Activated T-cell treated with anti-CD3 and anti-CD28 coated beads for 24 hours (primary cell): Measurements from ENCODE around the gene MYO1D.
"Not testable (repeated sequence)": the region's sequence is repeated elsewhere in the genome, so short reads cannot be mapped to it uniquely, and the experiment has no call there.

Source experiments
- DNase-seq: peaks from one replicate; pipeline ENCODE4 v3.0.0-alpha.2; 2020; ENCODE audit warnings: low read depth

Gene MYO1D

GRCh38 chr17:32727681-32728080, 149.2 kb downstream of the MYO1D start:
- no peak for DNase-seq

GRCh38 chr17:32725697-32726096, 151.2 kb downstream of the MYO1D start:
- no peak for DNase-seq

GRCh38 chr17:32723310-32723955, 153.5 kb downstream of the MYO1D start:
- DNase-seq, result no peak

DNA sequence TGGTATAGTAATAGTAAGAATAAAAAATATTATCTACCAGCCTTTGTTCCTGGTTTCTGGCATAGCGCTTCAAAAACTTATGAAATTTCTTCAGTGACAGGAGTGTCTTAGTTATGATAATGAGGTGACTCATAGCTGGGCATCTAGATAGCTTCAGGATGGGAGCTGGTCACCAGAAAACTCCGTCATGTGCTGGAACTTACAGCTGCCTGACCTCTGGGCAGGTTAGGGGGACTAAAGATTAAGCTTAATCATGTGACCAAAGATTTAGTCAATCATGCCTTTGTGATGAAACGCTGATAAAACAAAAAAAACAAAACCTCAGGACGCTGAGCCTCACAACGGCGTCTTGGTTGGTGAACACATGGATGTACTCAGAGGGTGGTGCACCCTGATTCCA, 154.2 kb downstream of the MYO1D start:
- no peak for DNase-seq

DNA sequence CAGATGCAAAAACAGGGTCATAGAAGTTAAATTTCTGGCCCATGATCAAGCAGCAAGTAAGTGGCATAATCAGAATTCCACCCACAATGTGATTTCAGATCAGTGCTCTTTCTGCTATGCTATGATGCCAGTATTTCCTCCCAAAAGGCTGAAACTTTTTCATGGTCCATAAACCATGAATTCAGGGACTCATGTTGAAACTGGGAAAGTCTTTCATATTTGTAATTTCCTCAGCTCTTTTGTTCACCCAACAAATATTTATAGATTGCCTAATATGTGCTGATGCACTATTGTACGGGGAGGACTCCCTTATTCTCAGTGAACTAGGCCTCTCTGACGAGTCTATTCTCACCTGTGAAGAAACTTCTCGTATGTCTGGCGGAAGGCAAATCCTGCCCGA, 156.3 kb downstream of the MYO1D start:
- DNase-seq, result no peak

- no peak for DNase-seq
These were observed 157.2 kb downstream of the MYO1D start for GRCh38 chr17:32719689-32720088.

GRCh38 chr17:32714922-32715321, 162.0 kb downstream of the MYO1D start:
- not testable (repeated sequence) for DNase-seq

- not testable (repeated sequence) for DNase-seq
These were observed 162.7 kb downstream of the MYO1D start for GRCh38 chr17:32714206-32714605.

DNA sequence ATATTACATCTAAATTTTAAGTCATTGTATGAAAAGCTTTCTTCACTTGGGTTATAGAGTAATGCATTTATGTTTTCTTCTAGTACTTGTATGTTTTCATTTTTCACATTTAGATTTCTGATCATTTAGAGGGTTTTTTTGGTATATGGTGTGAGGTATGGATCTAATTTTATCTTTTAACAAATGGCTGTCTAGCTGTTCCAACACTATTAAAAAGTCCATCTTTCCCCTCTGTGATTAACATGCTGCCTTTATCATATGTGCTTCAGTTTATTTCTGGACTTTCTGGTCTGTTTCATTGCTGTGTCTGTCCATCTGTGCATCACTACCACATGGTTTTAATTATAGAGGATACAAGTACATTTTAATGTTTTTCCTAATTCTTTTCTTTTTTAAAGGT, 163.8 kb downstream of the MYO1D start:
- DNase-seq, result no peak

DNA sequence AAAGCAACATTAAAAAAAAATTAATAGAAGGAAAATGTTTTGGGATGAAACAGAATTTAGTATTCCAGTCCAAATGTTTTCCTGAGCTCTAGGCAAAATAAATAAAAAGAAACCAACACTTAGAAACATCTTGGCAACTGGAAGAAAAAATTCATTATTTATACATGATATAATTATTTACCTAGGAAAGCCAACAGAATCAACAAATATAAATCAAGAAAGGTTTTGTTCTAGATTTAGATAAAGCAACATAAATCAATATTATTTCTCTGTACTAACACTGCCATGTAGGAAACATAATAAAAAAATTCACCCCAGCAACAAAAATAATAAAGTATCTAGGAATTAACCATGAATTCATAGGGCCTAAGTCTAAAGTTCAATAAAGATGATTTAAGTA, 167.4 kb downstream of the MYO1D start:
- no peak for DNase-seq

DNA sequence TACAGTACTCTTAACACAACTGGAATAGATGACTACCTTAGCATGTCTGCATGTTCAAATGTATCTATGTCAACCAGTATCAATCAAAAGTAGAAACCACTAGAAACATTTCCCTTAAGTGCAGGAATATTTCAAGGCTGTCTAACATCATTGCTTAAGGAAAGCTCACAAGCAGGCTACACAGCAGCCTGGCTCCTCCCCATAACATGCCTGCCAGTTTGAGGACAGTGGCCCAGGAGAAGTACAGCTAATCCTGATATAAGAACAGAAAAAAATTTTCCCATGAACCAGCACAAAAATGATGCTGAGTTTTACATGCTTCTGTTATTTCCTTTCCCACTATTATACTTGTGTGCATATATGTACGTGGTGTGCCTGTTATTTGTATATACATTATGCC, 175.1 kb downstream of the MYO1D start:
- DNase-seq, result no peak

DNA sequence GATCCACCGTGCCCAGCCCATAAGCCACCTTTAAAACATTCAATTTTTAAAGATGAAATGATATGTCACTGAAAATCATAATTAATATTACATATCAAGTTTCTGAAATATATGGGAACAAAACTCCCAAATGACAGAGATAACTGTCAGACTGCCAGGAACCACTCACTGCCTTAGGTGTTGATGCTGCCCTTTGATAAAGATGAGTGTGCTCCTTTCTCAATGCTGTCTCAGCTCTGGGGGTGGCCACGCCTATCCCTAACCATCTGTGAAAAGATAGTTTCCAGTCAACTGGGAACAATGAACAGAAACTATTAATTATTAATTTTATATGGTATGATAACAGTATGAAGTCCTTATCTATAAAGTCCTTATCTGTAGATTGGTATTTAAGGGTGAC, 177.7 kb downstream of the MYO1D start:
- no peak for DNase-seq

GRCh38 chr17:32697728-32698625, 178.9 kb downstream of the MYO1D start:
- DNase-seq, result no peak

- no peak for DNase-seq
These were observed 180.5 kb downstream of the MYO1D start for GRCh38 chr17:32696426-32696825.

DNA sequence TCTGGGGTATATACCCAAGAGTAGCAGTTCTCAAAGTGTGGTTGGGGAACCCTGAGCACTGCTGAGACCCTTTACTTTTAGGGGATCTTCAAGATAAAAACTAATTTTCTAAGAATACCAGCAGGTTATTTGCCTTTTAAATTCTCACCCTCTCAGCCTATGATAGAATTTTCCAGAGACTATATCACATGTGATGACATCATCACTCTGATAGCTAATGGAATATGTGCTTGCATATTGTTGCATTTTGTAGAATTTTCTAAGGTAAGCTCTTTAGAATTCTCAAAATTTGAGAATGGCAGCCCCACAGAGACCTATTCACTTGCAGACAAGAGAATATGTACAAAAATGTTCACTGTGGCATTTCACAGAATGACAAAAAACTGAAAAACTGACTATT, 181.1 kb downstream of the MYO1D start:
- DNase-seq, result no peak

- DNase-seq, result no peak
These were observed 183.6 kb downstream of the MYO1D start for GRCh38 chr17:32693194-32693897.

DNA sequence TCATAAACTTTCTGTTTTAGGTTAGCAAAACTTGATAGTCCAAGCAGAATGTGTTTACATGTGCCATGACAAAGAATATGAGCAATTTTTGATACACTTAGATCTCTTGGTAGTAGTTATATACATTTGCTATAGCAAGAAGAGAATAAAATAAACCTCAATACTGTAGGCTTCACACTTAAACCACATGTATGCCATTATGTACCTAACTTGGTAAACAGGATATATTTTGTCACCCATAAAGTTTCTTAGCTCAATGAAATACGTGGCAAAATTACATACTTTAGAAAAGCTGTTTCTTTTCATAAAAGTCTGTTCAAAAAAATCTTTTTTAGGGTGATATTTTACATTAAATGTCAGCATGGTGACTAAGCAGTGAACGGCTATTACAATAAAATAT, 184.7 kb downstream of the MYO1D start:
- no peak for DNase-seq

GRCh38 chr17:32689348-32689747, 187.6 kb downstream of the MYO1D start:
- DNase-seq, result no peak

DNA sequence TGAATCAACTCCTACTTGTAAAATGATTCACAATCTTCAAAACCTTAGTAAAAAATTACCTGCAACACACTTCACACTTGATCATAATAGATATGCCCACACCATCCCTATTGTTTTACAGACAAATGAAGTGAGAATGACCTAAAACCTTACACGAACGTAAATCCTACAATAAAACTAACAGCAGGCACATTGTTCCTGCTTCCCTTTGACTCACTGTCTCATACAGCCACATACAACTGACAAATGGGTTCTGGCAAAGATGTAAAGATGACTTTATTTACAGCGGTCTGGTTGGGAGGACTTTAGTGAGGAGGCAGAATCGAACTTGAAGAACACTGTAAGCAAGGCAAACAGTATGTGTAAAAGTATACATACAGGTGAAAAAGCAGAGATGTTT, 188.7 kb downstream of the MYO1D start:
- DNase-seq, result no peak

DNA sequence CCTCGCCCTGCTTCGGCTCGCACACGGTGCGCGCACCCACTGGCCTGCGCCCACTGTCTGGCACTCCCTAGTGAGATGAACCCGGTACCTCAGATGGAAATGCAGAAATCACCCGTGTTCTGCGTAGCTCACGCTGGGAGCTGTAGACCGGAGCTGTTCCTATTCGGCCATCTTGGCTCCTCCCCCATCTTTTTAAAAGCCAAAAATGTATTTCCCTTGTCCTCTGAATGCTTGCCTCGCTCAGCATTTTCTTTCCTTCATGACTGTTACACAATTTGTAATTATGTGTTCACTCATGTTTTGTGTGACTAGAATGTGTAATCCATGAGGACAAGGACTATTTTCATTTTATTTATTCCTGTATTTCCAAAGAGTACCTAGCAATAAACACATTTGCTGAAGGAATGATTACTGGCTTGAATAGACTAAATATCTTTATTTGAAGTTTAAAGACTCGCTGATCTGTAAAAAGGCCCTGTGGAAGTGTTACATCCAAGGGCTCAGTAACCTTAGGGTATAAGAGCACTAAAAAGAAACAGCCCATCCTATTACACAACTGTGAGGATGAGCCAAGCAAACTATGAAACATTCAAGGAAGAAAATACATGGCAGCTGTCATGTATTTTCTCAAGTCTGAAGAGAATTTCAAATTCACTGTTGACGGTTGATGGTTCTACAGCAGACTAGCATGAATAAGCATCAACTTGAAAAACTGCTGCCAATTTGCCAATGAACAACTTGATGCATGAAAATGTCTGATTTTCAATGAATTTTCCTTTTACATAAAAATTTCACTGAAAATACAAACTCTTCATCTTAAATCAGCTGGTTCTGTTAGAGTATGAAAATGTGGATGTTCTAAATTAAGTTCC, 192.6 kb downstream of the MYO1D start:
- DNase-seq, result no peak

- no peak for DNase-seq
These were observed 203.0 kb downstream of the MYO1D start for GRCh38 chr17:32673964-32674363.

GRCh38 chr17:32672711-32673110, 204.2 kb downstream of the MYO1D start:
- no peak for DNase-seq
